ENCODE results near the gene UBQLNL.

DNA sequence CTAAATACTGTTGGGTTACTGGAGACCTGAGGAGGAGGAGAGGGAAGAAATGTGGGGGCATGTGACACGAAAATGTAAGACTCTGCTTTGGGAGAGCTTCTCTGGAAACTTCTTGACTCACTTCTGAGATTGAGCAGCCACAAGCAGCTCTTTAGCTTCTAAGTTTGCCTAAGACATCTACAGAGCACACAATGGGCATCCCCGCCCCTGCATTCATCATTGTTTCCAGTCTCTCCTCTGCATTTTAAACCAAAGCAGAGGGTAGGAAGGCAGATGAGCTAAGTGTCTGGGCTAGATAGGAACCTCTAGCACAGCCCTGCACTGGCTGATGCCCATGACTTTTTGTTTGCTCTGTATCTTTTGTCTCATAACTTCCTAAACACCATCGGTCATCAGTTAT lies 30.1 kb downstream of the UBQLNL start:
- TF ChIP-seq CTCF (IDR thresholded peaks at IDR 0.05) = no peak
- no peak for TF ChIP-seq POLR2A (IDR thresholded peaks at IDR 0.05)

Measured in lower leg skin (tissue), 3 donors.